HG02798 (cell line): ENCODE results near the gene EPB41L5.

Source experiments
- ATAC-seq: cut with Tn5 transposase; IDR thresholded peaks from one replicate; pipeline ENCODE4 v1.9.1; 2021; ENCODE audit warnings: mild to moderate bottlenecking; ENCODE audit not compliant: unreplicated experiment, poor library complexity

EPB41L5 gene

GRCh38 chr2:120222186-120223033, 209.5 kb downstream of the EPB41L5 start:
- ATAC-seq = no peak

- peak; percentile 91 for ATAC-seq
Measured at GRCh38 chr2:120223034-120223912, 210.4 kb downstream of the EPB41L5 start, which contains the start of gene TMEM185B. Gene TMEM185B, minus strand, starts transcription at chr2:120223400. Its CDS starts 424 bp downstream, at chr2:120222976.

- no peak for ATAC-seq
Measured at GRCh38 chr2:120224256-120224655, 211.4 kb downstream of the EPB41L5 start.

GRCh38 chr2:120224735-120225548, 212.1 kb downstream of the EPB41L5 start:
- no peak for ATAC-seq

GRCh38 chr2:120225549-120226065, 212.7 kb downstream of the EPB41L5 start:
- ATAC-seq = no peak

- no peak for ATAC-seq
Measured at GRCh38 chr2:120226316-120226715, 213.4 kb downstream of the EPB41L5 start.

GRCh38 chr2:120227111-120227991, 214.5 kb downstream of the EPB41L5 start:
- ATAC-seq = no peak

- ATAC-seq = no peak
Measured at GRCh38 chr2:120228503-120228902, 215.6 kb downstream of the EPB41L5 start.
